ENCODE data around the gene CFHR1.

Gene CFHR1

DNA sequence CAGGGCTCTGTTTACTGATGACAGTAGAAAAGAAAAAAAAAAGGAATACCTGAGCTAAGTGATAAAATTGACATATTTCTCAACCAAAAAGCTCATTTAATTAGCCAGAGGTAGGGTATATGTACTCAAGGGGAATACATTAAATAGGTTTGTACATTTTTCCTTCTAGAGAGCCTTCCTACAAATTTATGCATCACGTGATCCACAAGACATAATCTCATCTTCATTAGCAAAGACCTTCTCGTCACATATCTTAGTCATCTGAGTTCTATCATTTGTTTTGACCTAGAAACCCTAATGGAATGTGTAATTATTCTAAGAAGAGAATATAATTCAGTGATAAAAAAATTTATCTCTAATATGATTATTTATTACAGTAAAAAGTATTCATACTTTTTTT lies 37.7 kb downstream of the CFHR1 start:
- Mint-ChIP-seq H3K9me3 (no peaks in the 10 kb centered on the region), H3K27me3 (ENCODE audit: low read depth) (peaks cover 3% of the 10 kb centered on the region), H3K4me1 (no peaks in the 10 kb centered on the region), H3K4me3 (no peak overlapping the region), H3K36me3 (ENCODE audit: low read depth) (no peaks in the 10 kb centered on the region), H3K27ac (no peak overlapping the region)
- TF ChIP-seq, protein P1, sequence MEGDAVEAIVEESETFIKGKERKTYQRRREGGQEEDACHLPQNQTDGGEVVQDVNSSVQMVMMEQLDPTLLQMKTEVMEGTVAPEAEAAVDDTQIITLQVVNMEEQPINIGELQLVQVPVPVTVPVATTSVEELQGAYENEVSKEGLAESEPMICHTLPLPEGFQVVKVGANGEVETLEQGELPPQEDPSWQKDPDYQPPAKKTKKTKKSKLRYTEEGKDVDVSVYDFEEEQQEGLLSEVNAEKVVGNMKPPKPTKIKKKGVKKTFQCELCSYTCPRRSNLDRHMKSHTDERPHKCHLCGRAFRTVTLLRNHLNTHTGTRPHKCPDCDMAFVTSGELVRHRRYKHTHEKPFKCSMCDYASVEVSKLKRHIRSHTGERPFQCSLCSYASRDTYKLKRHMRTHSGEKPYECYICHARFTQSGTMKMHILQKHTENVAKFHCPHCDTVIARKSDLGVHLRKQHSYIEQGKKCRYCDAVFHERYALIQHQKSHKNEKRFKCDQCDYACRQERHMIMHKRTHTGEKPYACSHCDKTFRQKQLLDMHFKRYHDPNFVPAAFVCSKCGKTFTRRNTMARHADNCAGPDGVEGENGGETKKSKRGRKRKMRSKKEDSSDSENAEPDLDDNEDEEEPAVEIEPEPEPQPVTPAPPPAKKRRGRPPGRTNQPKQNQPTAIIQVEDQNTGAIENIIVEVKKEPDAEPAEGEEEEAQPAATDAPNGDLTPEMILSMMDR (IDR thresholded peaks at IDR 0.05; ENCODE audit: unreplicated experiment in 3 of 3): no peak

DNA sequence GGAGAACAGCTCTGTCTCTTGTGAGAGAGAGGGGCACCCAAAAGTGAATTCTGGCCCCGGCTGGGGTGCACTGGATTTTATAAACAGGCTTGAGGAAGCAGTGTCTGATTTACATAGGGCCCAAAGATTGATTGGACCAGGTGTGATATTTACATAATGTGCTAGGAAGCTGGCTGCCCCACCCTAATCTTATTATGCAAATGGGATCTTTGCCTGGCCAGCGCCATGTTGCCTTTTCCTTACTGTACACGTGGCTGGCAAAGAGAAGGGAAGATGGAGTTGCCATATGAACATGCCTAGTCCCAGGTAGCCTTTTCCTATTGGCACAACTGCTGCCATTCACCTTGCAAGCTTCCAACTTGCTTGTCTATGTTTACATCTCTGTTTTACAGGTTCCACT lies 39.3 kb downstream of the CFHR1 start:
- H3K27me3 Mint-ChIP-seq (ENCODE audit: low read depth): peaks cover 3% of the 10 kb centered on the region
- H3K9me3 Mint-ChIP-seq: no peaks in the 10 kb centered on the region
- H3K27ac Mint-ChIP-seq: no peak overlapping the region
- no peak overlapping the region for H3K4me3 Mint-ChIP-seq
- TF ChIP-seq, protein P1 (IDR thresholded peaks at IDR 0.05; ENCODE audit: unreplicated experiment in 3 of 3): no peak
- H3K4me1 Mint-ChIP-seq: no peaks in the 10 kb centered on the region
- H3K36me3 Mint-ChIP-seq (ENCODE audit: low read depth): no peaks in the 10 kb centered on the region

DNA sequence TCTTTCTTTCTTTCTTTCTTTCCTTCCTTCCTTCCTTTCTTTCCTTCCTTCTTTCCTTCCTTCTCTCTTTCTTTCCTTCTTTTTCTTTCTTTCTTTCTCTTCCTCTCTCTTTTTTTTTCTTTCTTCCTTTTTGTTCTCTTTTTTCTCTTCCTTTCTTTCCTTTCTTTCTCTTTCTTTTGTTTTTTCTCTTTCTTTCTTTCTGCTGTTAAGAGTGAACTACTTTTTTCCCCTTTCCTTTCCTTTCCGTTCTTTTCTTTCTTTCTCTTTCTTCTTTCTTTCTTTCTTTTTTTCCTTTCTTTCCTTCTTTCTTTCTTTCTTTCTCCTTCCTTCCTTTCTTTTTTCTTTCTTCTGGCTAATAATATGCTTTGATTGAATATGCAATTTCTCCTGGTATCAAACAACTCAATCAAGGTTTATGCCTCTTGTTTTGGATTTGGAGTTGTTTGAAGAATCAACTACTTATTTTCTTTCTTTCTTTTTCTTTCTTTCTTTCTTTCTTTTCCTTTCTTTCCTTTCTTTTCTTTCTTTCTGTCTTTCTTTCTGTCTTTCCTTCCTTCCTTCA lies 40.9 kb downstream of the CFHR1 start:
- TF ChIP-seq, protein P1 (IDR thresholded peaks at IDR 0.05; ENCODE audit: unreplicated experiment in 3 of 3): no peak
- no peaks in the 10 kb centered on the region for H3K9me3 Mint-ChIP-seq
- H3K4me3 Mint-ChIP-seq: no peak overlapping the region
- H3K27me3 Mint-ChIP-seq (ENCODE audit: low read depth): peaks cover 3% of the 10 kb centered on the region
- H3K4me1 Mint-ChIP-seq: no peaks in the 10 kb centered on the region
- H3K36me3 Mint-ChIP-seq (ENCODE audit: low read depth): no peaks in the 10 kb centered on the region
- H3K27ac Mint-ChIP-seq: no peak overlapping the region

DNA sequence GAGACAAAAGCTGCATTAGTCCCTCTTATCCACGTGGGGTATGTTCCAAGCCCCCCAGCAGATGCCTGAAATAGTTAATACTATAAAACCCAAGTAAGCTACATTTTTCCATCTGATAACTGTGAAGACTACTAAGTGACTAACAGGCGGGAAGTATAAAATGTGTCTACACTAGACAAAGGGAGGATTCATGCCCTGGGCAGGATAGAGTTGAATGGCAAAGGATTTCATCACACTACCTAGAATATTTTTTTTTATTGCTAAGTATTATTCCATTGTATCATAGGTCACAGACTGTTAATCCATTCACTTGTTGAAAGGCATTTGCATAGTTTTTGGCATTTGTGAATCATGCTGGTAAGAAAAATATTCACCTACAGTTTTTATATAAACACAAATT lies 41.9 kb downstream of the CFHR1 start:
- Mint-ChIP-seq H3K36me3 (ENCODE audit: low read depth) (no peaks in the 10 kb centered on the region), H3K27ac (no peak overlapping the region), H3K4me1 (no peaks in the 10 kb centered on the region), H3K9me3 (no peaks in the 10 kb centered on the region), H3K27me3 (ENCODE audit: low read depth) (peaks cover 3% of the 10 kb centered on the region), H3K4me3 (no peak overlapping the region)
- TF ChIP-seq, protein P1 (IDR thresholded peaks at IDR 0.05; ENCODE audit: unreplicated experiment in 3 of 3): no peak

DNA sequence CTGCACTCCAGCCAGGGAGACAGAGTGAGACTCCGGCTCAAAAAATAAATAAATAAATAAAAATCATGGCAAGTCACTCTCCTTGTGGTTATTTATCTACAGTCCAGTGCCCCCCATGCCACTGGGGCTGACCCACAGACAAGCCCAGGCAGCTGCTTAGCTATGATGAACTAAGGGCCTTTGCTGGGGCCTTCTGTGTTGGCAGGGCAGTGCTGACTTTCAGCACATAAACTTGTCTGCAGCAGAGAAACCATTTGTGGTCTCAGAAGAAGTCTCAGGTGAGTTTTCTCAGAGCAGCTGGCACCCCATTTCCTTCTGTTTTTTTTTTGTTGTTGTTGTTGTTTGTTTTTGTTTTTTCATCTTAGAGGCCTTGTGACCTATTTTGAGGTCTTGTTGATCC lies 47.4 kb downstream of the CFHR1 start:
- TF ChIP-seq, protein P1 (IDR thresholded peaks at IDR 0.05; ENCODE audit: unreplicated experiment in 3 of 3): no peak
- no peaks in the 10 kb centered on the region for H3K9me3 Mint-ChIP-seq
- H3K36me3 Mint-ChIP-seq (ENCODE audit: low read depth): no peaks in the 10 kb centered on the region
- no peak overlapping the region for H3K27ac Mint-ChIP-seq
- no peaks in the 10 kb centered on the region for H3K27me3 Mint-ChIP-seq (ENCODE audit: low read depth)
- no peaks in the 10 kb centered on the region for H3K4me1 Mint-ChIP-seq
- no peak overlapping the region for H3K4me3 Mint-ChIP-seq

DNA sequence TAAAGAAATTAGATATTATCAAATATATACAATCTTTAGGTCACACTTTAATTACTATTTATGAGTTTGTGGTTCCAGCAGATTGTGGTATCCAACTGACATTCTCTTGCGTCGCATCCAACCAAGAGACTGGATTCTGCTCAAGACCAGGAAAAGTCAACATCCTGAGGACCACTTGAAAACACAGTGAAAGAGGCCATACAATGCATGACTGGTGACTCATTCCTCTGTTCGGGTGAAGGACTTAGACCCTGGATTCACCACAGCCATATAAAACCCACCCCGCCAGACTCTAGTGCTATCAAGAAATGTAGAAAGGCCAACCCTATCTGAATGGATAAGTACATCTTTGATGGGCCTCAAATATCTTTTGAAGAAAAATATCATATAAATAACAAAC lies 53.9 kb downstream of the CFHR1 start:
- H3K9me3 Mint-ChIP-seq: no peaks in the 10 kb centered on the region
- H3K4me3 Mint-ChIP-seq: no peak overlapping the region
- H3K36me3 Mint-ChIP-seq (ENCODE audit: low read depth): no peaks in the 10 kb centered on the region
- no peaks in the 10 kb centered on the region for H3K4me1 Mint-ChIP-seq
- peaks cover 20% of the 10 kb centered on the region for H3K27me3 Mint-ChIP-seq (ENCODE audit: low read depth)
- TF ChIP-seq, protein P1 (IDR thresholded peaks at IDR 0.05; ENCODE audit: unreplicated experiment in 3 of 3): no peak
- H3K27ac Mint-ChIP-seq: no peak overlapping the region
